ENCODE data around the gene SH3D19. TPM values are rescaled to one million over a fixed set of nuclear protein-coding genes. Genes with fewer than 3 reads are reported as not detected.

The SH3D19 gene
- total RNA-seq, 6 experiments from 2014 or later = 40.2 to 53.8 (median 46.9) TPM

DNA sequence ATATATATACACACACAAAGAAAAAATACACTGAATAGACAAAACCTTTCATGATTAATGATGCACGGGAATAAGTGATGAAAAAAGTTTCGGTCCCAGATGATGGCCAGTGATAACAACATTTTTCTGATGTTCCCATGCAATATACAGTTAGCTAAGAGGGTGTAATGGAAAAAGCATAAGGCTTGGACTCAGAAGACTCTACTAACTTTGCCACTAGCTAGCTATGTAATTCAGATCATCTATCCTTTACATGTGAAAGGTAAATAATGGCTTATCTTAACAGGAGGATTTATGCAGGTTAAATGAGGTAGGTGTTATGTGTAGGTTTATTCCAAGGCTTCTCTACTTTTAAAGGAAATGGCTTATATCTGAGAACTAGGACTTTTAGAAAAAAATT is 221.6 kb downstream of the SH3D19 start:
- Histone ChIP-seq H3K27me3 (no peaks in the 10 kb centered on the region), H3K4me3 (no peak overlapping the region), H3K27ac (no peak overlapping the region), H3K4me1 (peaks cover 0 to 20% (median 6%) of the 10 kb centered on the region in 4 donors), H3K9me3 (no peaks in the 10 kb centered on the region), H3K36me3 (peaks cover 9 to 58% (median 24%) of the 10 kb centered on the region in 4 donors)
- no peak for ATAC-seq
- intact Hi-C loops (cut with DNase I) = no loop called here
- TF ChIP-seq, protein P1, sequence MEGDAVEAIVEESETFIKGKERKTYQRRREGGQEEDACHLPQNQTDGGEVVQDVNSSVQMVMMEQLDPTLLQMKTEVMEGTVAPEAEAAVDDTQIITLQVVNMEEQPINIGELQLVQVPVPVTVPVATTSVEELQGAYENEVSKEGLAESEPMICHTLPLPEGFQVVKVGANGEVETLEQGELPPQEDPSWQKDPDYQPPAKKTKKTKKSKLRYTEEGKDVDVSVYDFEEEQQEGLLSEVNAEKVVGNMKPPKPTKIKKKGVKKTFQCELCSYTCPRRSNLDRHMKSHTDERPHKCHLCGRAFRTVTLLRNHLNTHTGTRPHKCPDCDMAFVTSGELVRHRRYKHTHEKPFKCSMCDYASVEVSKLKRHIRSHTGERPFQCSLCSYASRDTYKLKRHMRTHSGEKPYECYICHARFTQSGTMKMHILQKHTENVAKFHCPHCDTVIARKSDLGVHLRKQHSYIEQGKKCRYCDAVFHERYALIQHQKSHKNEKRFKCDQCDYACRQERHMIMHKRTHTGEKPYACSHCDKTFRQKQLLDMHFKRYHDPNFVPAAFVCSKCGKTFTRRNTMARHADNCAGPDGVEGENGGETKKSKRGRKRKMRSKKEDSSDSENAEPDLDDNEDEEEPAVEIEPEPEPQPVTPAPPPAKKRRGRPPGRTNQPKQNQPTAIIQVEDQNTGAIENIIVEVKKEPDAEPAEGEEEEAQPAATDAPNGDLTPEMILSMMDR (IDR thresholded peaks at IDR 0.05) = no peak
- TF ChIP-seq POLR2A (IDR thresholded peaks at IDR 0.05) = no peak
- 94% methylated on average over 2 of the region's 2 CpGs for WGBS (ENCODE audit: insufficient coverage, low coverage, low lambda C conversion rate, missing lambda C conversion rate)
- DNase-seq = no peak

GRCh38 chr4:151100531-151100930 is 224.9 kb downstream of the SH3D19 start:
- WGBS (ENCODE audit: insufficient coverage, low coverage, low lambda C conversion rate, missing lambda C conversion rate) = 20% methylated on average over 3 of the region's 3 CpGs
- ATAC-seq (no peak), DNase-seq (no peak)
- Histone ChIP-seq H3K27ac (peak overlapping the region in 2 of 3 donors; percentile 73 to 87), H3K27me3 (no peaks in the 10 kb centered on the region), H3K36me3 (peaks cover 9 to 46% (median 24%) of the 10 kb centered on the region in 4 donors), H3K4me1 (peaks cover 0 to 20% (median 6%) of the 10 kb centered on the region in 4 donors), H3K4me3 (peak overlapping the region; percentile 83 to 95 (median 91)), H3K9me3 (no peaks in the 10 kb centered on the region)
- intact Hi-C loops (cut with DNase I) = no loop called here
- TF ChIP-seq POLR2A (IDR thresholded peaks at IDR 0.05) = no peak
- TF ChIP-seq, protein P1 (IDR thresholded peaks at IDR 0.05) = no peak

DNA sequence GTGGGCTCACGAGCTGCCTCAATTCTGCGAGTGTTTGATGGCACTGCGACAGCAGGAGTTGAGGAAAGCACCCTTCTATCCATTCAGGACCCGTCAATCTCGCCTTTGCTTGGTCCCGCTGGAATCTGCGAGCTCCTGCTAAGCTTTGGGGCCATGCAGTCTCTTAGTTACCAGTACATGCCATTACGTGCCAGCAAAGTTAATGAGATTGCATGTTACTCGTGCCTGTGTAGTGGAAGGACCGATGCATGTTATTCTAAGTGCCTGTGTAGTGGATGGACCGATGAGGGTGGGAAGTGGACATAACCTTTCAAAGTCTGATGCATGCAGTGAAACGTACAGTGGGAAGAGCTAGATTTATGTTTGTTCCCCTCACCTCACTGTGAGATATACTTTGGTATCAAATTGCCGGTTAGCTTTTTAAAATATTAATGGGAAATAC is 225.4 kb downstream of the SH3D19 start:
- Histone ChIP-seq H3K4me3 (peak overlapping the region; percentile 83 to 95 (median 91)), H3K27me3 (no peaks in the 10 kb centered on the region), H3K4me1 (peaks cover 0 to 20% (median 6%) of the 10 kb centered on the region in 4 donors), H3K27ac (peak overlapping the region; percentile 73 to 87 (median 84)), H3K9me3 (no peaks in the 10 kb centered on the region), H3K36me3 (peaks cover 9 to 41% (median 22%) of the 10 kb centered on the region in 4 donors)
- intact Hi-C loops (cut with DNase I) = no loop called here
- DNase-seq = no peak
- ATAC-seq = peak in 3 of 4 donors; percentile 18 to 24 (median 22)
- TF ChIP-seq, protein P1 (IDR thresholded peaks at IDR 0.05) = no peak
- no peak for TF ChIP-seq POLR2A (IDR thresholded peaks at IDR 0.05)
- WGBS (ENCODE audit: insufficient coverage, low coverage, low lambda C conversion rate, missing lambda C conversion rate) = 1% methylated on average over 11 of the region's 13 CpGs

GRCh38 chr4:151099229-151099975 is 226.0 kb downstream of the SH3D19 start, which contains the start of gene RPS3A:
TSS of gene RPS3A (plus strand) at chr4:151099628. CDS start at chr4:151099653, 25 bp downstream.
- peaks cover 9 to 36% (median 20%) of the 10 kb centered on the region in 4 donors for H3K36me3 ChIP-seq
- peak within 1 kb of the TSS; percentile 73 to 87 (median 84) for H3K27ac ChIP-seq
- ATAC-seq = peak; percentile 96 to 99 (median 98)
- H3K4me3 ChIP-seq = peak within 1 kb of the TSS; percentile 83 to 95 (median 91)
- intact Hi-C loops (cut with DNase I) = no loop called here
- H3K27me3 ChIP-seq = no peaks in the 10 kb centered on the region
- peak; percentile 74 for TF ChIP-seq POLR2A (IDR thresholded peaks at IDR 0.05)
- TF ChIP-seq, protein P1 (IDR thresholded peaks at IDR 0.05) = peak; percentile 60 to 92 (median 85)
- H3K9me3 ChIP-seq = no peaks in the 10 kb centered on the region
- WGBS (ENCODE audit: insufficient coverage, low coverage, low lambda C conversion rate, missing lambda C conversion rate) = 0% methylated on average over 5 of the region's 69 CpGs
- peak; percentile 94 to 97 (median 96) for DNase-seq
- H3K4me1 ChIP-seq = peaks cover 0 to 20% (median 6%) of the 10 kb centered on the region in 4 donors
